OCI-M2 (cell line): ENCODE data around the gene ARL15.

Experiments used
- DNase-seq: peaks from one replicate; lab custom pipeline; 2025; ENCODE audit not compliant: unreplicated experiment; lab: John Stamatoyannopoulos, UW

The ARL15 gene

DNA sequence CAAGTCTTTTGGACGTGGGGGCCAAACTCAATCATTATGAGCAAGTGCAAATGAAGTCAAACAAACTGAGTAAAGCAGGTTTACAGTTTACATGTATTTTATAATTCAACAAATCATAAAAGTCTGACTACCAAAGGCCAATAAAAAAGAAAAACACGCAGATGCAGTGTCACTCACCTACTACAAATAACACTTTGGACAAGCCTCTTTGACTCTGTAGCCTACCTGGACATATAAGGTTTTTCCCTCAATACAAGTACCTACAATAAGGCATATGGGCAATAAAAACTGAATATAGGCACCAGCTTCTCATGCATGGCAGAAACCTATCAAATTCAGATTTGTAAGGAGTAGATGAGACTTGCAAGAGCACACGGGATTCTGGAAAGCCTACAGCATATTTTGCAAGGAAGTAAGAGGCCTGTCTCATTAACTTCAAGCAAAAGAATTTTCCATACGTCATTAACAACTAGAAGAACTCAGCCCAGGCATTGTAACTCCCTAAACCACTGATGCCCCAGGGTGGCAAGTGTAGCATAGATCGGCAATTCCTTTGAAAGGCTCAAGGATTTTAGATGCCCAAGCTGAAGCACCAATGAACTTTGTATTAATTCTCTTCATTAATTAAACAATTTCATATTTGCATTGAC, 21.7 kb downstream of the ARL15 start:
- DNase-seq, result no peak

DNA sequence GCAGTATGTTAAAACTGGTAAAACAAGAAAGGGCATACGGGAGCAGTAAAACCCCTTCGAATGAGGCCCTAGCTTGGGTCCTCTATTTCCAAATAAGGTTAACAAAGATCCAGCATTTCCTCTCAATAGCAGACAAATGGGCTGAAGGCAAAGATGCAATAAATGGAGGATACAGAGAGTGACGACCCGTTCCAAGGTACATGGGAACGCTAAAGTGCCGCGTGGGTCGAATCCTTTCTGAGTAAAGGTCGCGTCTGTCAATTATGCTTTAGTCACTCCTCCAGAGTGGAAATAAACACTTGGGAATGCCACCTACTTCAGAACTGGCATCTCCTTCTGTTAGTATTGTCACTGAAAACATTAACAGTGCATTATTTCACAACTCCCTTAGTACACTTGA, 24.7 kb downstream of the ARL15 start:
- DNase-seq, result no peak

DNA sequence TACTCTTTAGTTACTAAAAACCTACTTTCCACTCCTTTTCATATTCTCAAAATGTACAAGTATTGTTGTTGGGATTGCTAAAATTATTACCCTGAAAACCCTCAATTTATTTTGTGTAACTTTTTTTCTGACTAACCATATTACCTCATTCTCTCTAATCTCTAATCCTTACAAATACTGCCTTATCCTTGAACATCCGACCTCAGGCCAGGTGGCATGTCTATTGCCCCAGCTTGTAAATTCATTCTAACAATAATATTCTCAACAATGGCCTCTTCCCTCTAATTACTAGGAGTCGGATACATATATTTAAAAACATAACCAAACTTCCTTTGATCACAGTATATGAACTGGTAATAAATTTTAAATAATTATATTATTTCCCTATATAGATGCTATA, 25.8 kb downstream of the ARL15 start:
- no peak for DNase-seq

DNA sequence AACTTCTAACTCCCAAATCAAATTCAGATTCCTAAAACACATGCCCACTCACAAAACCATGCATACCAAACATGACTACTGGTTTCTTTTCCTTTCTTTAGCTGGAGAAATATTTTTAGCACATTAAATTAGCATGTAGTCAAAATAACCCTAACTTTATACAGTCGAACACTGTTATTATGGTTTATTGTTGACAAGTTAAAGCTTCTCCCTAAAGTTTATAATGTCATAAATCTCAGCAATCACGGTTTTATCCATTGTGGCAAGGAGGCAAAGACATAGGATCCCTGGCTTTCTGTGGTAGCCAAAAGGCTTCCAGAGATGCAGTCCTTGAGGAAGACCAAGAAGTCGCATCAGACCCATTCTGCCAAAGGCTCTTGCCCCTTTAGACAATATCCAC, 27.5 kb downstream of the ARL15 start:
- DNase-seq, result no peak

DNA sequence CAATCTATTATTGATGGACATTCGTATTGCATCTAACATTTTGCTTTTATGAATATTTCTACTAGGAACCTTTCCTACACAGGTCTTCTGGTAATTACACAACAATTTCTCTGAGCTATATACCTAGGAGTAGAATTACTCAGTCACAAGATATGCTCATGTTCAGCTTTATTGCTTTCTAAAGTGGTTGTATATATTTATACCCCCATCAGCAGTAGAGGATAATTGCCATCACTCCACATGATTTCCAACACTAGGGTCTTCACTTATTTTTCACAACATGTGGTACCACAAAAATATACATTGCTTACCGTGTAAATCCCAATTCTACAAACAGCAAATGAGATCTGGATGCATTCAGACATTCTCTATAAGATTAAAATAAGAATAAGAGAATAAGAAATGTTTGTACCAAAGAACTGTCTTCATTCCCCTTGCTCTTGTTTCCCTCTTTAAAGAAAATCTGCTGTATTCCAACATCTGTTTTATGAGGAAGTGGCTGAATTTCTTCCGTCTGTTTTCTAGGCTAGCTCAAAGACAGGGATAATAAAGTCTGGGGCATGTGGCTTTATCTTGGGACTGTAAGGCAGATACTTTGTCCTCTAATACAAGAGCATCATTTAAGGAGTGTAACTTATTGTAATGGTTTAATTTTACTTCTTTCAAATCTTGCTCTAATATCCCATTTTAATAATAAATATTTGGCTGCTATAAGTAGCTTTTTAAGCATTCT, 28.2 kb downstream of the ARL15 start:
- no peak for DNase-seq

DNA sequence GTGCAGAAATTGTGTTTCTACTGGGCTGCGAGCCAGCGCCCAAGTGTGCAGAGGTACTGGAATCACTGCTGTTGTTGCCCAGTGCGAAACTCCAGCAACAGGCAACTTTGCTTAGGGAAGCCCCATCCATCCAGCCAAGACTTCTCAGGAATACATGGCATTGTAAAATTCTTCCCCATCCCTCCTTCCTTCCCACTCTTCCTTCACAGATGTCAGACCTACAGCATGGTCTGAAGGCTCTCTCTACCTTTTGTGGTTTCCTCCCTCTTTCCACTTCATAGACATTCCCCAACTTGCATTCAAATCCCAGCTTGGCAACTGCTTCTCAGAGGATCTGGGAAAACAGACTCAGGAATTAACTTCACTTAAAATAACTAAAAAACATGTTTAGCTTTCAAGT, 30.4 kb downstream of the ARL15 start:
- DNase-seq, result no peak

DNA sequence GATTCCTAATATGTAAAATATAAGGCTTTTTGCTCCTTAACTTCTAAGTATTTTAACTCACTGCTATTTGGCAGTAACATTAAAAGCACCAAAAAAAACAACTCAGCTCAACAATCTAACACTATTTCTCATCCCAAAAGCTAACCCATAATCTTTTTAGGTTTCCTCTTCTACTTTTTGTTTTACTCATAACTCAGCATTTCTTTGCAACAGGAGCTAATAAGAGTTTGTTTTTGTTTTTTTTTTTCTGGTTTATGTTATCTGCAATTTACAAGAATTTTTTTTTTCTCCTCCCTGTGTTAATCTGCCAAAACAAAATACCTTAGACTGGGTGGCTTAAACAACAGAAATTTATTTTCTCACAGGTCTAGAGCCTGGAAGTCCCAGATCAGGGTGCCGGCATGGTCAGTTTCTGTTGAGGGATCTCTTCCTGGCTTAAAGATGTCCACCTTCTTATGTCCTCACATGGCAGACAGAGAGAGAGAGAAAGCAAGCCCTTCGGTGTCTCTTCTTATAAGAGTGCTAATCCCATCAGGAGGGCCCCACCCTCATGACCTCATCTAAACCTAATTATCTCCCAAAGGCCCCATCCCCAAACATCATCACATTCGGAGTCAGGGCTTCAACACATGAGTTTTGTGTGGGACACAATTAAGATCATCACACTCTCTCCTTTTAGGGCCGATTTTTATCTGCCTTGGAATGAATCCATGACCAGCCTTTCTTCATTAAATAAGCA, 31.2 kb downstream of the ARL15 start:
- no peak for DNase-seq

DNA sequence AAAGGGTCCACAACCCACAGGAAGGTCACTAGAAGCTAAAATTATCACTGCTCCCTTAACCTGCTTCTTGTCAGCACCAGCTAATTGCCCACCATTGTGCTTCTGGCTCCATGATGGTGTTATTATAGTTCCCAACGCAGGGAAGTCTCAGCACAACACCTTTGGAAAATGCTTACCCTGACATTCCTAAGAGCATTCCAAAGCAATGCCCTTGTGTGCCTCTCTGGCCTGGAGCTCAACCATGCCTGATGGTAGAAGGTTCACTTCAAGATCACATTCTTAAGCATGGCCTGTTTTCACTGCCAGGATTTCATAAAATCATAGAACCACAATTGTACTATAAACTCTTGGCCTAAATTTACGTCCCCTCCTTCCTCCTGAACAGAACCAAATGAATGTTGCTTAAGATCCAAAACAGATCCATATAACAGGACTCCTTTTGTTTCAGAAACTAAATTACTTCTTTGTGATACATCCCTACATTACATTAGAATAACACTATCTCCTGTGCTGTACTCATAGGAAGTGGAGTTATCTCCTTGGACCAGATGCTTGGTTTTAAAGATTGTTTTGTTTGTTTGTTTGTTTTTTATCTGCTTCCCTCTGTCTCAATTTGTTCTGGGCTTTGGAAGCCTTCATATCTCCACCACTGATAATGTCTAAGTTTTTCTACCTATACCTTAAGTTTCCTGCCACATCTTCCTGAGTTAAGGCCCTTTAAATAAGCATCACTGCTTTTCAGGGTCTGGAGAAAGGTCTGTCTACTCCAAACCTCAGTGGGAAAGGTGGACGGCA, 32.1 kb downstream of the ARL15 start:
- DNase-seq, result no peak

DNA sequence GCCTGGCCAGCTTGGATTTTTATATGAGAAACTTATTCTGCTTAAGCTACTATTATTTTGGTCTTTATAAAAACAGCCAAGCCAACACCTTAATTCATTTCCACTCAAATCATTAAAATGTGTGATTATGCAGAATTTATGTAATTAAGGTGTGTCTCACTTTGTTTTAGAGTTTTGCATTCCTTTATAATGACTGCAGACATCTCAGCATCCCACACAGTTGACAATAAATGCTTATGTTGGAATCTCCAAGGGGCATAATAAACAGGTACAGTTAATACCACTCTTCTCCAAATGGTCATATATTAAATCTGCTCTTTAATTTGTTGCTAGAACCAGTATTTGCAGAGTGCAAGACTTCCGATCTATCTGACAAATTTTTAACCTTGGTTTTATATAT, 34.3 kb downstream of the ARL15 start:
- no peak for DNase-seq

DNA sequence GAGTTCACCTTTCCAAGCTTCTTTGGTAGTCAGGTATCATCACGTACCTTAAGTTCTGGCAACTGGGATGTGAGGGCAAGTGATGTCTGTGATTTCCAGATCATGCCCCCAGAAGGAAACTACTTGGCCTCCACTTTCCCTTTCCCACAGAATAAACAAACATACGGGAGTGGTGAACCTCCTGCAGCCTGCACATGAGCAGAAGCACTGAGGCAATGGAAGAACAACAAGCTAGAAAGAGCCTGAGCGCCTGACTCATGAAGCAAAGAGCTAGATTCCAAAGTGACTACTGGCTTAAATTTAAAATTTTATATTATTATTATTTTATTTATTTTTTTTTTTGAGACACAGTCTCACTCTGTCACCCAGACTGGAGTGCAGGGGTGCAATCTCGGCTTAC, 35.0 kb downstream of the ARL15 start:
- DNase-seq, result no peak

DNA sequence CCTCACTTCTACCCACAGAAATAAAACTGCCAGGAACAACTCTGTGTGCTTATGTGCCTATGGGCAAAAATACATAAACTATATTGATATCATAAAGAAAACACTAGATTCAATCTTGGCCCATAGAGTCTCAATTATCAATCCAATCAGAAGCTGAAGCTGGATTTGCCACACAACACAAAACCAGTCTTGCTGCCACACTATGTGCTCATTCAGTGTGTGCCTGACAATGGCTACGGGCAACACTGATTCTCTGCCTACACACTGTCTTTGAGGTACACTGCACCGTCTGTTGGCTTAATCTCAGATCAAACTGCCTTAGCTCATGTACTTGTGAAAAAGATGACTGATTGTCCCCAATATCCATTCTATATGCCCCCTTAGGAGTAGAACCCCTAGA, 35.4 kb downstream of the ARL15 start:
- no peak for DNase-seq

DNA sequence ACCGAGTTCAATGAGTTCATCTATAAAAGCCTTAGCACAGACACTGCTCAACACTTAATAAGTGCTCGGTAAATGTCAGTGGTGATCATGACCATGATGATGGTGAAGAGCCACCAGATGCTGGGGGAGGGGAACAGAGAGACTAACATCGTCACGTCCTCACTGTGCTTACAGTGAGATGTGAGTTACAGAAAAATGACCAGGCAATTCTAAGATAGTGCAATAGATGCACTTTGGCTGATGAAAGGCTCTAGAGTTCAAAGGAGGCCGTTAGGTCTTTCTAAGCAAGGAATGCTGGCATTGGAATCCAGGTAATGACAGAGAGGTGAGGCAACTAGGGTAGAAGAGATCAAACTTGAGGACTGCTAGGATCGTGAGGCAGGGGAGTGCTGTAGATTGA, 36.7 kb downstream of the ARL15 start:
- DNase-seq, result no peak

DNA sequence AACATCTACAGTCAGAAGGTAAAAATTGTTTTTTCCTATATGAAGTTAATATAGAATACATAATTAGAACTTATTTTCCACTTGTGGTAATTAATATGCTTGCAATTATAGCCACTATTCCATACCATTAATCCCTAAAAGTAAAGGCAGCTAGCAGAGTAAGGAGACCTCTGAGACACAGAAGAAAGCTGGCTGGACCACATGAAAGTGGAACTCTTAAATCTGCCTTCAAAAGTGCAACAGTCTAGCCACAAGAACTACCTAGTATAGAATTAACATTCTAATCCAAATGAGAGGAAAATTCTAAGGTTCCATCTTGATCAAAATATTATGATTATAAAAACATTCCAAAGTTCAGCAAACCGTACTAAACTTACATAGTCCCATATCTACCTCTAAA, 37.6 kb downstream of the ARL15 start:
- DNase-seq, result no peak

DNA sequence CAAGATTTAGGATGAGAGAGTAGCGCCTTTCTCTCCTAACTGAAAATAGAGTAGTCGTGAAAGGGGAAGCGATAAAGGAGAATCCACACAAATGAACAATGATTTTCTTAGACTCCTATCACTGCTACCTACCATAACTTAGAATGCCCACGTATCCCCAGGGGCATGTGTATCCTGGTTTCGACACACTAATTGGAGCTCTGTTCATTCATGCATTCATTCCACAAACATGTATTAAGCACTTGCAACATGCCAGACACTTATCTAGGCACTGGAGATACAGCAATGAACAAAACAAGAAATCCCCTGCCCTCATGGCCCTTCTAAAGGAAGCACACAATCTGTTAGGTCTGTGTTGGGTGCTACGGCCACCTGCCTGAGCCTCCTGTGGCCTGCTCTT, 40.0 kb downstream of the ARL15 start:
- no peak for DNase-seq

DNA sequence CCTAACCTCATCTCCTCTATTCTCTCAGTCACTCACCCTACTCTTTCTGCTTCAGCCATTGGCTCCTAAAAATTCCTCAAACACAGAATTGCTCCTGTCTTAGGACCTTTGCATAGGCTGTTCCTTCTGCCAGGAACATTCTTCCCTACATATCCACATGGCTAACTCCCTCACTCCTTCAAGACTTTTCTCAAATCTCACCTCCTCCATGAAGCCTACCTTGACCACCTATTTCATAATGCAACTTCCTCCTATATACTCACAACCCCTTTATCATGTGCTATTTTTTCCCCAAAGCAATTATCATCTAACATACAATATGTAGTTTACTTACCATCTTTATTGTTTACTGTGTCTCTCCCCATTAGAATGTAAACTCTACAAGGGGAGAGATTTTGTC, 45.8 kb downstream of the ARL15 start:
- no peak for DNase-seq

DNA sequence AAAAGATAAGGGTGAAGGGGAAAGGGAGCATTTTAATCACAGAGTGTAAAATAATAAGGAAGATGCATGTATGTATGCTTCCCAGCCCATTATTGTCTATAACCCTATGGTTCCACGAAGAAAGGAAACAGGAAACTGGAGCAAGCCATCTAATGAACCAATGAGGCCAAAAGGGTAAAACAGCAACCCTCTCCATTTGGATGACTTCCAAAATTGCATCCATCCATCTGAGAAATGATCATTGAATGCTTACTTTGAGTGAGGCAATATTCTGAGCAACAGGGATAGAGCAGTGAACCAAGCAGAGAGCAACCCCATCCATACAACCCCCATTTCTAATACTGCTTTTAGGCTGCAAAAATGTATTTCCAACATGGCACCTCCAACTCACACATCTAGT, 46.9 kb downstream of the ARL15 start:
- no peak for DNase-seq

DNA sequence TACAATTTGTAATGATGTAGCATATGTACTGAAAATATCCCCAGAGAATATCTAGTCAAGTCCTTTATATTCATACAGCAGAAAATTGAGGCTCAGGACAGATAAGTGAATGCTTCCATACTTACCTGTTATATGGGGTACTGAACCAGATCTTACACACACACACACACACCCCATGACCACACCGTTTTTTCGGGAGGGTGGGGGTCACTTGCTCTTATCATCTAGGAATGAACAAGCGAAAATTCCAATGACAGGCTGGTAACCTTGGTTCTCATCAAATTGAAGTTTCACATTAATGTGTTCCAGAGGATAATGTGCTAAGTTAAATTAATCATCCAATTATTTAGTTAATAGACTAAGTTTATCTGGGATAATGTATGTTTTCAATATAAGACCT, 48.8 kb downstream of the ARL15 start:
- no peak for DNase-seq

DNA sequence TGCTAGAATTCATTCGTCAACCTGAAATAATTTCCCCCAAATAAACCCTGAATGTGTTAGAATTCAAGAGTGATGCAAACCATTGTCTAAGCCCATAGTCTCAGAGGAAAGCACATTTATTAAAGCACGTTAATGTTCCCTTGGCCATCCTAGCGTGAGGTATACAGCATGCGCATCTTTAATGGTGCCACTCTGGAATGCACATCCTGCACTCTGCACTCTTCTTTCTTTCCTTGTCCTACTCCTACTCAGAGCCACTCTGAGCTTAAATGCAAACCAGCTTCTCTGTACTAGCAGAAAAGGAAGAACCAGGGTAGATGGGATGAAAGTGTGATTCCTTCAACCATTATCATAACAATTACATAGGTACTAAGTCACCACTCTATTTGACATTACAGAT, 50.4 kb downstream of the ARL15 start:
- DNase-seq, result no peak

DNA sequence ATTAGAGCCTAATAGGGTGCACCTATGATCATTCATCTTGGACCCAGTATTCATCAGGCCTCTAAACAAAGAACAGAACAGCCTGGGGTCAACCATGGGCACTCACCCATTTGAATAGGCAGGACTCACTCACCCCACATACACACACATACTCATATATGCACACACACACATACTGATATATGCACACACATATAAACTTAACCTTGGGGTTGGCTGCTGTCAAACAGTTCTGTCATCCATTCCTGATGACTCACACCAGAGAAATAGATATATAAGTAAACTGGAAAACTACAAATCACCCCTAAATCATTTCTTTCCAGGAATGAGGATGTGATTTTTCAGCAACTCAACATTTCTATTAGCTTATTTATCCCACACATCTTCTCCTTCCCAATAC, 51.3 kb downstream of the ARL15 start:
- no peak for DNase-seq

DNA sequence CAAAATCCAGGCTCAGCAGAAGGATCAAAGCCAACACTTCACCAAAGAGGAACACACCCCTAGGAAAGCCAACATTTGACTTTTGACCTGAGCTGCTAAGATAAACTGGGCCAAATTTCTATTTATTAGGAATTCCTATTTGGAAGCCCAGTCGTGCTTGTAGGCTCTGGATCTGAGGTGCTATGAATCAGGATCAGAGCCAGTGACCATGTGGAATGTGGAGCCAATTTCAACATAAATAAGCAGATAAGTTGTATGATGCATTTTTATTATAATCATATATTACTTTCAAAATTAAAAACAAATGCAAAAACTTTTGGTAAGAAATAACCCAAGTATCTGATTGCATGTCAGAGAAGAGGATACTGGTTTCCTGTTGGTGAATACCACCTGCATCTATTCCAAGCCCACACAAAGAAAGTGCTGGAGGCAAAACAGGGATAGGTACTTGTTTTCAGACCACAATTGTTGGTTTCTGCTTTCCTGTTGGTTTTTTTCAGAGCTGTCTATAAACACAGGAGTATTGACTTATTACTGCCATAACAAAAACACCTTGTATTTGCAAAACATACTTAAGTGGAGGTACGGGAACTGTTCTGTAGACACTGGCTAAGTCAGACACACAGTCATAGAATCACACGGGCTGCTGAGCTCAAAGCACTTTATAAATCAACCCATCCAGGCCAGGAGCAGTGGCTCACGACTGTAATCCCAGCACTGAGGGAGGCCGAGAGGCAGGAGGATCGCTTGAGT, 52.8 kb downstream of the ARL15 start:
- no peak for DNase-seq
